Astrocyte of the spinal cord (primary cell): ENCODE results near the gene HOXD11.

Experiments
- DNase-seq: peaks from one replicate; pipeline ENCODE4 v3.0.0; 2011; ENCODE audit warnings: low read depth, low spot score
- H3K4me3 ChIP-seq: 2 replicates; pipeline ENCODE4 v1.5.1; 2011; ENCODE audit warnings: low read depth, mild to moderate bottlenecking, low read length, moderate library complexity
- CTCF ChIP-seq: IDR thresholded peaks from 2 replicates; pipeline ENCODE4 v1.5.1; 2012; ENCODE audit warnings: low read depth, mild to moderate bottlenecking, low read length, inconsistent platforms
- in situ Hi-C: cut with HindIII; loops from 2 replicates; pipeline ENCODE4 v1.10.0; 2017; ENCODE audit warnings: low sequenced_read_pairs

The HOXD11 gene

GRCh38 chr2:176142281-176142680 is 35.2 kb downstream of the HOXD11 start:
- in situ Hi-C loops = no loop called here
- DNase-seq = no peak
- no peak overlapping the region for H3K4me3 ChIP-seq
- no peak for TF ChIP-seq CTCF

DNA sequence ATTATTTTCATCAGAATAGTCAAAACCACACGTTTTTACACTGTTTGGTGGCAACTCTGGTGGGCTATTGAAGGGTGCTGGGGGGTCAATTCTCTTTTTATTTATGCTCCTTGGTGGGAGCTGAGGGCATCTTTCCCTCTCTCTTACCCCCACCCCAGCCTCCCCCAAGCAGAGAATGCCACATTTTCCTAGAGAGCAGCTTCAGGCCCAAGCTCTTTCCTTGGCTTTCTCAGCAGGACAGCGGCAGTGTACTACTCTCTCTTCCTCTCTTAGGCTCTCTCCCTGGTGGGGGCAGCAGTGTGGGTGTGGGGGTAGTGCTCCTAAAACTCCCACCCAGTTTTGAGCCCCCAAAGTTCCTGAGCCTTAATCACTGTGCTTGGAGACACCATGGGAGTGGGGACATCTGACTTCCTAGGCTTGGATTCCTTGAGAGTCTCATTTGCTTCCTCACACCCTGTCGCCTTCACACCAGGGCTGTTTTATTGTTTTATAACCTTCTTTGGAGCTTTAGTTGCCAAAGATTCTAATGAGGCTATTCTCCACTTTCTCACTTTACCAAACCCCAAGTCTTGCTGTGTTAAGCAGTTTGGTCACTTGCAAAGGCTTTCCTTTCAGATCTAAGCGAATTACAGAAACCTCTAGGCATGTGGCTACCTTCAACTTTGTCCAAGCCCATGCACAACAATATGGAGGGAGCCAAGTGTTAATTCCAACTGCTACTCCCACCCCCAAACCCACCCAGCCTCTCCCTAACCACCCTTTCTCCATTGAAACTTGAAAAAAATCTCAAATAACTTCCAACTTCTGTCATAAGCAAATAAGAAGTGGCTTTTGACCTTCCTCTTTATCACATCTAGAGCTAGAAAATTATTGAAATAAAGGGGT is 38.2 kb downstream of the HOXD11 start:
- in situ Hi-C loops = no loop called here
- no peak for DNase-seq
- no peak for TF ChIP-seq CTCF
- H3K4me3 ChIP-seq = no peak overlapping the region

GRCh38 chr2:176146101-176146500 is 39.0 kb downstream of the HOXD11 start:
- no peak for TF ChIP-seq CTCF
- in situ Hi-C loops = no loop called here
- no peak for DNase-seq
- no peak overlapping the region for H3K4me3 ChIP-seq

- in situ Hi-C loops = no loop called here
- TF ChIP-seq CTCF = no peak
- DNase-seq = no peak
- H3K4me3 ChIP-seq = no peak overlapping the region
Observed at GRCh38 chr2:176146645-176147044, 39.6 kb downstream of the HOXD11 start.

- TF ChIP-seq CTCF = no peak
- in situ Hi-C loops = no loop called here
- DNase-seq = no peak
- no peak overlapping the region for H3K4me3 ChIP-seq
Observed at GRCh38 chr2:176147210-176147799, 40.2 kb downstream of the HOXD11 start.

- no peak for TF ChIP-seq CTCF
- no peak for DNase-seq
- in situ Hi-C loops = no loop called here
- H3K4me3 ChIP-seq = no peak overlapping the region
Observed at GRCh38 chr2:176147800-176148496, 40.9 kb downstream of the HOXD11 start.
